Loucy (cell line): ENCODE data around the gene ZDBF2.

Experiments
- EZH2phosphoT487 ChIP-seq: fragments of 200-600 bp; IDR thresholded peaks from 2 replicates; pipeline ENCODE4 v1.6.1; 2018; ENCODE audit warnings: antibody characterized with exemption, mild to moderate bottlenecking, moderate library complexity, borderline replicate concordance
- TF ChIP-seq, protein P1 (sequence below): fragments of 200-600 bp; sonication (generic); conservative IDR thresholded peaks from 2 replicates; pipeline ENCODE4 v1.5.1; 2014; ENCODE audit warnings: mild to moderate bottlenecking, antibody characterized with exemption, low read length

- TF ChIP-seq, protein P1, sequence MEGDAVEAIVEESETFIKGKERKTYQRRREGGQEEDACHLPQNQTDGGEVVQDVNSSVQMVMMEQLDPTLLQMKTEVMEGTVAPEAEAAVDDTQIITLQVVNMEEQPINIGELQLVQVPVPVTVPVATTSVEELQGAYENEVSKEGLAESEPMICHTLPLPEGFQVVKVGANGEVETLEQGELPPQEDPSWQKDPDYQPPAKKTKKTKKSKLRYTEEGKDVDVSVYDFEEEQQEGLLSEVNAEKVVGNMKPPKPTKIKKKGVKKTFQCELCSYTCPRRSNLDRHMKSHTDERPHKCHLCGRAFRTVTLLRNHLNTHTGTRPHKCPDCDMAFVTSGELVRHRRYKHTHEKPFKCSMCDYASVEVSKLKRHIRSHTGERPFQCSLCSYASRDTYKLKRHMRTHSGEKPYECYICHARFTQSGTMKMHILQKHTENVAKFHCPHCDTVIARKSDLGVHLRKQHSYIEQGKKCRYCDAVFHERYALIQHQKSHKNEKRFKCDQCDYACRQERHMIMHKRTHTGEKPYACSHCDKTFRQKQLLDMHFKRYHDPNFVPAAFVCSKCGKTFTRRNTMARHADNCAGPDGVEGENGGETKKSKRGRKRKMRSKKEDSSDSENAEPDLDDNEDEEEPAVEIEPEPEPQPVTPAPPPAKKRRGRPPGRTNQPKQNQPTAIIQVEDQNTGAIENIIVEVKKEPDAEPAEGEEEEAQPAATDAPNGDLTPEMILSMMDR = no peak
- no peak for TF ChIP-seq EZH2phosphoT487
Observed at GRCh38 chr2:206259376-206260187, 14.9 kb upstream of the ZDBF2 start.
